Measurements from ENCODE around the gene RPL28. TPM values are rescaled to one million over a fixed set of nuclear protein-coding genes. Genes with fewer than 3 reads are reported as not detected.
A peak's percentile ranks its signal among the peaks of the same experiment; 100 is the strongest.

RPL28 gene
- total and polyA plus RNA-seq, 2 of the 13 experiments (the other 11 are each of a cell fraction or from before 2014, with no cell fraction given), result 105 to 420 TPM

- TF ChIP-seq ZNF782 (CRISPR knock-in tag; IDR thresholded peaks at IDR 0.05; ENCODE audit: borderline replicate concordance), result no peak
- no peak for TF ChIP-seq ZFP82 (CRISPR knock-in tag; IDR thresholded peaks at IDR 0.05; ENCODE audit: borderline replicate concordance)
- TF ChIP-seq KLF13 (CRISPR knock-in tag; IDR thresholded peaks at IDR 0.05), result no peak
- no peak for TF ChIP-seq NFKBIZ (CRISPR knock-in tag; IDR thresholded peaks at IDR 0.05)
- TF ChIP-seq ATF5 (CRISPR knock-in tag; IDR thresholded peaks at IDR 0.05; ENCODE audit: low read depth), result no peak
- TF ChIP-seq SMARCC2 (IDR thresholded peaks at IDR 0.05), result no peak
- TF ChIP-seq ELK4 (CRISPR knock-in tag; IDR thresholded peaks at IDR 0.05; ENCODE audit: borderline replicate concordance), result no peak
- TF ChIP-seq ZNF850 (CRISPR knock-in tag; conservative IDR thresholded peaks at IDR 0.05), result no peak
- TF ChIP-seq ZNF124 (CRISPR knock-in tag; IDR thresholded peaks at IDR 0.05), result no peak
- TF ChIP-seq, protein P1, sequence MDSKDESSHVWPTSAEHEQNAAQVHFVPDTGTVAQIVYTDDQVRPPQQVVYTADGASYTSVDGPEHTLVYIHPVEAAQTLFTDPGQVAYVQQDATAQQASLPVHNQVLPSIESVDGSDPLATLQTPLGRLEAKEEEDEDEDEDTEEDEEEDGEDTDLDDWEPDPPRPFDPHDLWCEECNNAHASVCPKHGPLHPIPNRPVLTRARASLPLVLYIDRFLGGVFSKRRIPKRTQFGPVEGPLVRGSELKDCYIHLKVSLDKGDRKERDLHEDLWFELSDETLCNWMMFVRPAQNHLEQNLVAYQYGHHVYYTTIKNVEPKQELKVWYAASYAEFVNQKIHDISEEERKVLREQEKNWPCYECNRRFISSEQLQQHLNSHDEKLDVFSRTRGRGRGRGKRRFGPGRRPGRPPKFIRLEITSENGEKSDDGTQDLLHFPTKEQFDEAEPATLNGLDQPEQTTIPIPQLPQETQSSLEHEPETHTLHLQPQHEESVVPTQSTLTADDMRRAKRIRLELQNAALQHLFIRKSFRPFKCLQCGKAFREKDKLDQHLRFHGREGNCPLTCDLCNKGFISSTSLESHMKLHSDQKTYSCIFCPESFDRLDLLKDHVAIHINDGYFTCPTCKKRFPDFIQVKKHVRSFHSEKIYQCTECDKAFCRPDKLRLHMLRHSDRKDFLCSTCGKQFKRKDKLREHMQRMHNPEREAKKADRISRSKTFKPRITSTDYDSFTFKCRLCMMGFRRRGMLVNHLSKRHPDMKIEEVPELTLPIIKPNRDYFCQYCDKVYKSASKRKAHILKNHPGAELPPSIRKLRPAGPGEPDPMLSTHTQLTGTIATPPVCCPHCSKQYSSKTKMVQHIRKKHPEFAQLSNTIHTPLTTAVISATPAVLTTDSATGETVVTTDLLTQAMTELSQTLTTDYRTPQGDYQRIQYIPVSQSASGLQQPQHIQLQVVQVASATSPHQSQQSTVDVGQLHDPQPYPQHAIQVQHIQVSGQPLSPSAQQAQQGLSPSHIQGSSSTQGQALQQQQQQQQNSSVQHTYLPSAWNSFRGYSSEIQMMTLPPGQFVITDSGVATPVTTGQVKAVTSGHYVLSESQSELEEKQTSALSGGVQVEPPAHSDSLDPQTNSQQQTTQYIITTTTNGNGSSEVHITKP (CRISPR knock-in tag; IDR thresholded peaks at IDR 0.05; ENCODE audit: low read depth), result peak; percentile 26; the same call in 1 of the 2 replicates
- no peak for TF ChIP-seq FOXO4 (CRISPR knock-in tag; conservative IDR thresholded peaks at IDR 0.05)
- TF ChIP-seq MXI1 (IDR thresholded peaks at IDR 0.05; ENCODE audit: borderline replicate concordance, low read depth, low read length), result peak; percentile 81; the same call in 1 of the 3 replicates
- peak; percentile 52; the same call in 1 of the 2 replicates for TF ChIP-seq SPEN (CRISPR knock-in tag; IDR thresholded peaks at IDR 0.05; ENCODE audit: low read depth)
- no peak for TF ChIP-seq KLF11 (CRISPR knock-in tag; IDR thresholded peaks at IDR 0.05)
- no peak for TF ChIP-seq NR2F2 (IDR thresholded peaks at IDR 0.05; ENCODE audit: borderline replicate concordance, low read depth)
- no peak for TF ChIP-seq POGK (CRISPR knock-in tag; conservative IDR thresholded peaks at IDR 0.05)
- TF ChIP-seq, protein P2, sequence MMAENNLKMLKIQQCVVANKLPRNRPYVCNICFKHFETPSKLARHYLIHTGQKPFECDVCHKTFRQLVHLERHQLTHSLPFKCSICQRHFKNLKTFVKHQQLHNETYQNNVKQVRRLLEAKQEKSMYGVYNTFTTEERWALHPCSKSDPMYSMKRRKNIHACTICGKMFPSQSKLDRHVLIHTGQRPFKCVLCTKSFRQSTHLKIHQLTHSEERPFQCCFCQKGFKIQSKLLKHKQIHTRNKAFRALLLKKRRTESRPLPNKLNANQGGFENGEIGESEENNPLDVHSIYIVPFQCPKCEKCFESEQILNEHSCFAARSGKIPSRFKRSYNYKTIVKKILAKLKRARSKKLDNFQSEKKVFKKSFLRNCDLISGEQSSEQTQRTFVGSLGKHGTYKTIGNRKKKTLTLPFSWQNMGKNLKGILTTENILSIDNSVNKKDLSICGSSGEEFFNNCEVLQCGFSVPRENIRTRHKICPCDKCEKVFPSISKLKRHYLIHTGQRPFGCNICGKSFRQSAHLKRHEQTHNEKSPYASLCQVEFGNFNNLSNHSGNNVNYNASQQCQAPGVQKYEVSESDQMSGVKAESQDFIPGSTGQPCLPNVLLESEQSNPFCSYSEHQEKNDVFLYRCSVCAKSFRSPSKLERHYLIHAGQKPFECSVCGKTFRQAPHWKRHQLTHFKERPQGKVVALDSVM (CRISPR knock-in tag; IDR thresholded peaks at IDR 0.05), result no peak
- no peak; the same call in 1 of the 2 replicates for TF ChIP-seq ERF (CRISPR knock-in tag; IDR thresholded peaks at IDR 0.05)
Measured at GRCh38 chr19:55339105-55339888, 46.4 kb upstream of the RPL28 start, which contains the start of gene KMT5C (continued).

All from HepG2 (cell line).